ENCODE data around the gene ST6GALNAC1. TPM values are rescaled to one million over a fixed set of nuclear protein-coding genes. Genes with fewer than 3 reads are reported as not detected.

The ST6GALNAC1 gene
- total RNA-seq, 1 donor from 2014 or later = 6.1 TPM

- ATAC-seq (no peak), DNase-seq (ENCODE audit: missing footprints) (no peak)
- intact Hi-C loops (cut with DNase I) = no loop called here
These were observed 50.2 kb downstream of the ST6GALNAC1 start for GRCh38 chr17:76593384-76593826.

GRCh38 chr17:76588182-76588581, 55.4 kb downstream of the ST6GALNAC1 start:
- no peak for DNase-seq (ENCODE audit: missing footprints)
- intact Hi-C loops (cut with DNase I) = no loop called here
- ATAC-seq = no peak

- no peak for DNase-seq (ENCODE audit: missing footprints)
- intact Hi-C loops (cut with DNase I) = loop anchor here (1.0 kb wide), 1 partner anchor 64 kb away; no protein-coding TSS in a partner anchor
These were observed 56.6 kb downstream of the ST6GALNAC1 start for GRCh38 chr17:76586741-76587487.

GRCh38 chr17:76585649-76586593, 57.6 kb downstream of the ST6GALNAC1 start, which contains the start of gene ST6GALNAC2:
TSS of gene ST6GALNAC2 (minus strand) at chr17:76585860. CDS start at chr17:76585808, 52 bp downstream.
- ATAC-seq = peak; percentile 95
- DNase-seq (ENCODE audit: missing footprints) = peak; percentile 89
- intact Hi-C loops (cut with DNase I) = loop anchor here (1.0 kb wide), 1 partner anchor 63 kb away; no protein-coding TSS in a partner anchor

More at GRCh38 chr17:76586741-76587487, 56.6 kb downstream of the ST6GALNAC1 start:
- ATAC-seq = no peak

- intact Hi-C loops (cut with DNase I) = no loop called here
- ATAC-seq (peak; percentile 51), DNase-seq (ENCODE audit: missing footprints) (peak; percentile 75)
These were observed 58.4 kb downstream of the ST6GALNAC1 start for GRCh38 chr17:76585033-76585648.

GRCh38 chr17:76584427-76585032, 59.0 kb downstream of the ST6GALNAC1 start:
- DNase-seq (ENCODE audit: missing footprints) = no peak
- no peak for ATAC-seq
- intact Hi-C loops (cut with DNase I) = no loop called here

GRCh38 chr17:76582660-76583059, 60.9 kb downstream of the ST6GALNAC1 start:
- intact Hi-C loops (cut with DNase I) = no loop called here
- ATAC-seq (no peak), DNase-seq (ENCODE audit: missing footprints) (no peak)

GRCh38 chr17:76581515-76581914, 62.0 kb downstream of the ST6GALNAC1 start:
- intact Hi-C loops (cut with DNase I) = no loop called here
- DNase-seq (ENCODE audit: missing footprints) (no peak), ATAC-seq (no peak)

GRCh38 chr17:76579281-76579680, 64.3 kb downstream of the ST6GALNAC1 start:
- intact Hi-C loops (cut with DNase I) = no loop called here
- ATAC-seq (no peak), DNase-seq (ENCODE audit: missing footprints) (no peak)

- intact Hi-C loops (cut with DNase I) = no loop called here
- no peak for ATAC-seq
- DNase-seq (ENCODE audit: missing footprints) = no peak
These were observed 65.2 kb downstream of the ST6GALNAC1 start for GRCh38 chr17:76578376-76578775.

GRCh38 chr17:76577876-76578275, 65.7 kb downstream of the ST6GALNAC1 start:
- intact Hi-C loops (cut with DNase I) = no loop called here
- no peak for ATAC-seq
- DNase-seq (ENCODE audit: missing footprints) = no peak

- ATAC-seq (no peak), DNase-seq (ENCODE audit: missing footprints) (no peak)
- intact Hi-C loops (cut with DNase I) = no loop called here
These were observed 67.4 kb downstream of the ST6GALNAC1 start for GRCh38 chr17:76576189-76576588.

- intact Hi-C loops (cut with DNase I) = no loop called here
- DNase-seq (ENCODE audit: missing footprints) (no peak), ATAC-seq (no peak)
These were observed 68.0 kb downstream of the ST6GALNAC1 start for GRCh38 chr17:76575570-76575969.

Other genes starting within 250 kb of the ST6GALNAC1 start
- gene UBE2O, start 190.6 kb downstream of the ST6GALNAC1 start, total RNA-seq = 35.4 TPM
- not detected for gene AANAT, start 176.2 kb downstream of the ST6GALNAC1 start, total RNA-seq
- gene RHBDF2, start 142.3 kb downstream of the ST6GALNAC1 start, total RNA-seq = 17.9 TPM
- gene CYGB, start 106.0 kb downstream of the ST6GALNAC1 start, total RNA-seq = 38.2 TPM
- 3.4 TPM for gene PRCD, start 103.7 kb downstream of the ST6GALNAC1 start, total RNA-seq
- gene ST6GALNAC2, start 57.9 kb downstream of the ST6GALNAC1 start, total RNA-seq = 5.7 TPM
- gene MXRA7, start 67.2 kb upstream of the ST6GALNAC1 start, total RNA-seq = 375 TPM
- 62.8 TPM for gene JMJD6, start 82.8 kb upstream of the ST6GALNAC1 start, total RNA-seq
- gene METTL23, start 83.1 kb upstream of the ST6GALNAC1 start, total RNA-seq = 17.3 TPM
- gene SRSF2, start 93.6 kb upstream of the ST6GALNAC1 start, total RNA-seq = 74.0 TPM
- 20.8 TPM for gene MFSD11, start 94.4 kb upstream of the ST6GALNAC1 start, total RNA-seq
- gene MGAT5B, start 224.6 kb upstream of the ST6GALNAC1 start, total RNA-seq = not detected

All from Right ventricle myocardium inferior (tissue), 1 donor.